ENCODE measurements around the gene TCF7L2.

The TCF7L2 gene

GRCh38 chr10:113068178-113068890 is 118.3 kb downstream of the TCF7L2 start:
- FAIRE-seq: no peak

DNA sequence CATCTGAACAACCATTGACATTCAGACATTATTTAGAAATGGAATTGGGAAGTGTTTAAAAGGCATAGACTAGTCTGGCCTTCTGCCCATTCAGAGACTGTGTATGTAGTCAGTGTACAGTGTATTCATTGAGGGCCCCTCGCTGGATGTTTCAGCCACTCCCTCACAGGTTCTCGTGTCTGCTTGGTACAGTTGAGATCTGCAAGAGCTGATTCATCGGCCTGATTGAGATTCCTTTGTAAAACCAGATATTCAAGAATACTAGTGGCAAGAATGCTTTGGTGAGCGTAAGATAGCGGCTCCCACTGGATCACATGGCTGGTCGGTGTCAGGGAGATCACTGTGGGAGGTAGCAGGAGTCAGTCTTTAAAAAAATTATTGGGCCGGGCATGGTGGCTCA is 119.5 kb downstream of the TCF7L2 start:
- no peak for FAIRE-seq

- no peak for FAIRE-seq
Observed at GRCh38 chr10:113071446-113071845, 121.4 kb downstream of the TCF7L2 start.

GRCh38 chr10:113073549-113074189 is 123.6 kb downstream of the TCF7L2 start:
- FAIRE-seq: no peak

DNA sequence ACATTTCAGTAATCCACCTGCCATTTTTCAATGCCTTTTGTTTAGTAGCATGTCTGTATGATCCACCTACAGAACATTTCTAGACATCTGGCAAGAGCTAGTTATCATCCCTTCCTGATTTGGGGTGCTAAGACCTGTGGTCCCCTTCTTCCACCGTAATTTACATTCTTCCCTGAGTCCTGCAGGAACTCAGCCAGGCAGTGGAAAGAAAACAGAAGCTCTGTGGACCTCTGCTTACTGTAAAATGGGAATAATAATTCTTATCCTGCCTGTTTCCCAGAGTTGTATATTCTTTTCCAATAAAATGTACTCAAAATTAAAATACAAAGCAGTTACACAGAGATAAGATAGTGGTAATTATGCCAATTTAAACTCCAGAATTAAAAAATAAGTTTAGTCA is 126.9 kb downstream of the TCF7L2 start:
- FAIRE-seq: no peak

GRCh38 chr10:113078282-113078907 is 128.3 kb downstream of the TCF7L2 start:
- no peak for FAIRE-seq

DNA sequence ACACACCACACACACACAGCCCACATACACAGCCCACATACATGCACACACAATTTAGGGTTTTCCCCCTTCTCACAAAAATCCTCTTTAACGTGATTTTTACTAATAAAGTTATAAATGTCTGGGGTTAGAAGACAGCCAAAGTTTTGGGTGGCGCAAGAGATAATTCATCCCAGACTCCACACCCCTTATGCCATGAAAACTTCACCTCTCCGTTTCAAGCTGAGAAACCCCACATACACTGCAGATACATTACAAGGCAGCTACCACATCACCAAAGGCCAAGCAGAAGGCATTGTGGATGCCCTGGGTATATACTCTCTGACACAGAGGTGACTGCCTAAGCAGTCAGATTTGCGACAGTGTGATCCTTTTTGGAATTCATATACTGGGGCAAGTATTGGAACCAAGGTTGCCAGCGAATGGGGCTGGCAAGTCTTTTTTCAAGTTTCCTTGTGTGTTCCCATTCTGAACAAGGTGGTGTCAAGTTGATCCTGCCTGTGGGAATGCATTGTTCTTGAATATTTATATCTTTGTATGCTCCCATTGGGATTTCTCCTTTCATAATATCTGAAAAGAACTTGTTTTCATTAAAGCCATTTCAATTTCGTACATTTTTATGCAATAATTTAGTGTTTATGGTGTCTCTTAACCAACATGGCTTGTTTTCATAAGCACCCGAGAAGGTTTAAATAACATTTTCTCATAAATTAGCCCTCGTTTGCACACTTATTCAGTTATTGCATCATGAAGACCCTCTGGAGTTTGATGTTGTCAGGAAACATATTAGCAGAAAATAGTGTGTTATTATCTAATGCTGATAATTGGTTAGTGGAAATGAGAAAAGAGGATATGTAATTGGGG is 130.2 kb downstream of the TCF7L2 start:
- FAIRE-seq: no peak

- FAIRE-seq: no peak
Observed at GRCh38 chr10:113080925-113081229, 130.8 kb downstream of the TCF7L2 start.

DNA sequence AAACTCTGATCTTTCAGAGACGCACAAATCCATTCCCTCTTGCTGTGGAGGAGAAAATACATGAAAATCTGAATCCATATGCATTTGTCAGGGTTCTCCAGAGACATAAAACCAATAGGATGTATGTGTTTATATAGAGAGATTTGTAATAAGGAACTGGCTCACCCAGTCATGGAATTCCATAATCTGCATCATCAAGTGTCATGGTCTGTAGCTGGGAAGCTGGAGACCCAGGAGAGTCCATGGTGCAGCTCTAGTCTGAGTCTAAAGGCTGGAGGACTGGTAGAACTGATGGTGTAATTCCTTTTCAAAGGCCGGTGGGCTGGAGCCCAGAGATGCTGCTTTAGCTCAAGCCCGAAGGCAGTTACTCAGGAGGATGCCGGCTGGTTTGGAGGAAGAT is 134.0 kb downstream of the TCF7L2 start:
- FAIRE-seq: no peak

GRCh38 chr10:113085776-113086175 is 135.7 kb downstream of the TCF7L2 start:
- FAIRE-seq: no peak

- no peak for FAIRE-seq
Observed at GRCh38 chr10:113086282-113086681, 136.2 kb downstream of the TCF7L2 start.

DNA sequence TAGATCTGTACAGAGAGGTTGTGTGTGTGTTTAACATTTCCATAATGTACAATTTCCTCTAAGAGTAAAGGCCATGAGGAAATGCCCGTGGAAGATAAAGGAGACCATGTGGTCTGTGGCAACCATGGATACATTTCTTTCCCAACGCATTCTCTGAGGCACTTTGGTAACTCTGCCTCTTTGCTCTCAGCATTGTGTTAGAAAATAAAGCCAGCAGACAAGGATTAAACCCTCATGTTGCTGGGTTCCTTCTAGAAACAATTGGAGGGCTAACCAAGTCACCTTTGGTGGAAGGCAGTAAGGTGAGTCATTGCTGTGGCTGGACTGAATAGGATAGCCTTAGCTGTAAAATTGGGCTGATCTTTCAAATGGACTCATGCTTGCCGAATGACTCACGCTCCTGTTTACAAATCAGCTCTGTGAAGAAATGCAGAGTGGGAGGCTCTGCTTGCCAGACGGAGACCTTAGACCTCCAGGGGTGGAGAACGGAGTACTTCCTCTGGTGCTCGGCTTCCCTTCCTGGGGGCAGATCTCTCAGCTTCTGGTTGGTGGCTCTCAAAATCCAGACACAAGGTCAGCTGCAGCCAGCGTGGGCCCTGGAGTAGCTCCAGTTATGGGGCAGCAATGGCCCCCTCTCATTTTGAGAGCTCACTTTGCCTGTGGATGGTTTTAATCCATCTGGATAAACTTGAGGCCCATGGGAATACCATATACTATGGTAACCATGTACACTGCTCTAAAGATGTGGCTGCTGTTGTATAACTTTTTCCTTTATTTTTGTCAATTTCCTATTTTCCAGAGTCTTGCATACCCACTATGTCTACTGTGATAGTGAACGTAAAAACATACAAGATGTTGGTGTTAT is 137.3 kb downstream of the TCF7L2 start:
- no peak for FAIRE-seq

- no peak for FAIRE-seq
Observed at GRCh38 chr10:113088194-113088593, 138.1 kb downstream of the TCF7L2 start.

DNA sequence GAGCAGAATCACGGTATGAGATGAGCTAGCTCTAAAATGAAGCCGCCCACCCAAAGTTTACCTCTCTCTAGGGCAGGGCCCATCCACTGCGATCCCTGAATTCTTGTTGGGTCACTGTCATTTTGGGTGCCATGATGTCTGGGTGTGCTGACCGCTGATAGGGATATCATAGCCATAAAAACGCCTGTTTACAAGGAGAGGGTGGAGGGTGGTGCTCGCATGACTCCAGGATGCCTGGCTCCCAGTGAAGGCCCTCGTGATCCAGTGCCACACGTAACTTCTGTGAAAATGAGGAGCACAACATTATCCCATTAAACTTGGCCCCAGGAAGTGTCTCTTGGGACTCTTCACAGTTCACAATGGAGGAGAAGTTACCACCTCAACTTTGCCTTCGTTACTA is 139.5 kb downstream of the TCF7L2 start:
- no peak for FAIRE-seq

- FAIRE-seq: no peak
Observed at GRCh38 chr10:113091920-113092319, 141.9 kb downstream of the TCF7L2 start.

DNA sequence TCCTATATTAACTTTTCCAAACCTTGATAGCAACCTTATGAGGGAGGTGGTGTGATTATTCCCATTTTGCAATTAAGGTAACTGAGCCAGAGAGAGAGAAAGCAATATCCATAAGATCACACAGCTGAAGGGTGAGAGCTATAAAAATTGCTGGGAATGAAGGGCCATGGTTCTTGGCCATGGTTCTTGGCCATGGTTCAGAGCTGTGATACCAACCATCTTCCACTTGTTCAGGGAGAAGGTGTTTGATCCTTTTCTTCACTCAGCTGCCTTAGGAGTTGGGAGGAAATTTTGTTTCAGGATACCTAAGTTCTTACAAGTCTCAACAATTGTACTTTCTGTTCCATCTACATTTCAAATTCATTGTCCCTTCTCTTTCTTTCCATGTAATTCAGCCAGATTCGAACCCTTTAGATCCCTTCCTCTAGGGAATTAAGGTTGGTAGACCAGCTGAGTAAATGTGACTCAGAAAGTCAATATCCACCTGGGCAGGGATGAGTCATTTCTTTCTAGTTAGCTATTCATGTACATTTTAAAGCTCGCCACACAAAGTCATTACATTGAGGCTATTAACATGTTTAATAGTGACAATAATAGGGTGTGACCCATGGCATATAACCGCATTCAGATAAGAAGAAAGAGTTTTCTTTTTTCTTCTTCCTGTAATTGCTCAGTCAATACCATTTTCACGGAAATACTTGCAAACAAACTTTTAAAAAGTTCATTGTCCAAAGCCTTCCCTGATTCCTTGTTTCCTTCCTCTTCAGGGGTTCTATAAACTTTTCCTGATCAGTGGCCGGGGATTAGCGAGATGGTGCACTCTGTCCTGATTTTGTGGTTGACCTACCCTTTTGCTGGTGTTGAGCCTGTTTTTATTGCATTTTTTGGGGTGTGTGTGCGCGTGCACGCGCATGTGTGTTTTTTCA is 143.4 kb downstream of the TCF7L2 start:
- FAIRE-seq: no peak

- no peak for FAIRE-seq
Observed at GRCh38 chr10:113094114-113094486, 144.1 kb downstream of the TCF7L2 start.

DNA sequence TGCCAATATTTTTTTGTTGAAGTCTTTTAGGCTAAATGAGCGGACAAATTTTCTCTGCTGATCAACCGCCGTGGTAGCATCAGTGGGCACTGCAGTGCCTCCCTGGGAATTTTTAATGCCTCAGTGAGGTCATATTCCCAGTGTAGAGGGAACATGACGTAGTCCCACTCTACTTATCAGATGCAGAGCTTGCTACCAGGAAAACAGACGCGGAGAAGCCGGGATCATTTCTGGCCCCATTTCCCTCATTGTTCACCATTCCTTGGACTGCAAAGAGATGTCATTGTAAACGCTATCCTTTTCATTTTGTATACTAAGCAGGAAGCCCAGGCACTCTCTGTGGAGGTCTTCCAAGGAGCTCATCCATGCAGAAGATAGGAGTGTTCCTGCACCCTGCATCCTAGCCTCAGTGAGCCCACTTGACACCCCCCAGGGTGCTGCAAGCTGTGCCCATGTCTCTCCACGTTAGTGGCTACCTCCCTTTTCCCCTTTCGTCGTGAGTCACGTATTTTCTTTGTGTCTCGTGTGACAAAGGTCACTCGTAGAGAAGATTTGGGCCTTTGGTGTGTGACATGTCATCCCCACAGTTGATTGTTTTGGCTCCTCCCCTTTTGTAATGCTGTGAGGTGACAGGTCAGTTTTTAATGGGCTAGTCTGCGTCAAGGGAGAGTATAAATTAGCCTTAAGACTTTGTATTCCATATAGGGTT is 145.5 kb downstream of the TCF7L2 start:
- no peak for FAIRE-seq

GRCh38 chr10:113096128-113096996 is 146.3 kb downstream of the TCF7L2 start:
- no peak for FAIRE-seq

DNA sequence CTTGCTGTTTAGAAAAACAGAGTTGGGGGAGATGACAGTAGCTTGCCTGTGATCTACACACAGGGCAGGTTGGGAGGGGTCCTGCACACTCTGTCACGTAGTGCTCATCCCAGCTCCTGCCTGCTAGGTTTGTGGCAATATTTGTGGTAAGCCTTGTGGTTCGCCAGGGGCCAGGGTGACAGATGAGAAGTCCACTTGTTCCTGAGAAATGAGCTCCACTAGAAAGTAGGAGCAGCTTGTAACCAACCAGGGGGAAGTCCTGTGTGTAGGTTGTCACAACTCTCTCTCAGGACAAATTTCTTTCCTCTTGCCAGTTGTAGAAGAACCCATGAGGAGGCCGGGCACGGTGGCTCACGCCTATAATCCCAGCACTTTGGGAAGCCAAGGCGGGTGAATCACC is 147.0 kb downstream of the TCF7L2 start:
- FAIRE-seq: no peak
